GM13976 (cell line): ENCODE results near the gene MTMR1.

ENCODE experiments used
- DNase-seq: peaks from one replicate; pipeline ENCODE4 v3.0.0; 2012; ENCODE audit warnings: low spot score
- in situ Hi-C: fragments of 300-500 bp; cut with MboI; formaldehyde crosslinking; loops from one replicate; pipeline ENCODE4 v1.12.0; 2022; ENCODE audit warnings: low sequenced_read_pairs, mixed read lengths, inconsistent platforms; ENCODE audit not compliant: unreplicated experiment
- TF ChIP-seq, protein P1 (sequence below): IDR thresholded peaks from 2 replicates; pipeline ENCODE4 v1.5.1; 2012; ENCODE audit warnings: borderline replicate concordance, mild to moderate bottlenecking; ENCODE audit not compliant: insufficient read depth; ENCODE audit errors: extremely low read depth, missing control alignments, control extremely low read depth

MTMR1 gene

DNA sequence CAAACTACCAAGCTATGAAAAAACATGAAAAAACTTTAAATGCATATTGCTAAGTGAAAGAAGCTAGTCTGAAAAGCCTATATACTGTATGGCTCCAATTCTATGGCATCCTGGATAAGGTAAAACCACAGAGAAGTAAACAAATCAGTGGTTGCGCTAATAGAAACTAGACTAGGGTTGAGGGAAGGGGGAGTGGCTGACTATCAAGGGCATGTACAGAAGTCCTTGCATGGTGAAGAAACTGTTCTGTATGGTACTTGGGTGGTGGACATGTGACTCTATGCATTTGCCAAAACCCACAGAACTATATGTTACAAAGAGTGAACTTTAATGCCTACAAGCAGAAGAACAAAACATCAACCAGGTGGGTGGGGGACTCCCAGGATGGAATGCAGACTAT, 96.8 kb downstream of the MTMR1 start:
- in situ Hi-C loops: no loop called here
- DNase-seq: no peak
- TF ChIP-seq, protein P1, sequence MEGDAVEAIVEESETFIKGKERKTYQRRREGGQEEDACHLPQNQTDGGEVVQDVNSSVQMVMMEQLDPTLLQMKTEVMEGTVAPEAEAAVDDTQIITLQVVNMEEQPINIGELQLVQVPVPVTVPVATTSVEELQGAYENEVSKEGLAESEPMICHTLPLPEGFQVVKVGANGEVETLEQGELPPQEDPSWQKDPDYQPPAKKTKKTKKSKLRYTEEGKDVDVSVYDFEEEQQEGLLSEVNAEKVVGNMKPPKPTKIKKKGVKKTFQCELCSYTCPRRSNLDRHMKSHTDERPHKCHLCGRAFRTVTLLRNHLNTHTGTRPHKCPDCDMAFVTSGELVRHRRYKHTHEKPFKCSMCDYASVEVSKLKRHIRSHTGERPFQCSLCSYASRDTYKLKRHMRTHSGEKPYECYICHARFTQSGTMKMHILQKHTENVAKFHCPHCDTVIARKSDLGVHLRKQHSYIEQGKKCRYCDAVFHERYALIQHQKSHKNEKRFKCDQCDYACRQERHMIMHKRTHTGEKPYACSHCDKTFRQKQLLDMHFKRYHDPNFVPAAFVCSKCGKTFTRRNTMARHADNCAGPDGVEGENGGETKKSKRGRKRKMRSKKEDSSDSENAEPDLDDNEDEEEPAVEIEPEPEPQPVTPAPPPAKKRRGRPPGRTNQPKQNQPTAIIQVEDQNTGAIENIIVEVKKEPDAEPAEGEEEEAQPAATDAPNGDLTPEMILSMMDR: no peak

DNA sequence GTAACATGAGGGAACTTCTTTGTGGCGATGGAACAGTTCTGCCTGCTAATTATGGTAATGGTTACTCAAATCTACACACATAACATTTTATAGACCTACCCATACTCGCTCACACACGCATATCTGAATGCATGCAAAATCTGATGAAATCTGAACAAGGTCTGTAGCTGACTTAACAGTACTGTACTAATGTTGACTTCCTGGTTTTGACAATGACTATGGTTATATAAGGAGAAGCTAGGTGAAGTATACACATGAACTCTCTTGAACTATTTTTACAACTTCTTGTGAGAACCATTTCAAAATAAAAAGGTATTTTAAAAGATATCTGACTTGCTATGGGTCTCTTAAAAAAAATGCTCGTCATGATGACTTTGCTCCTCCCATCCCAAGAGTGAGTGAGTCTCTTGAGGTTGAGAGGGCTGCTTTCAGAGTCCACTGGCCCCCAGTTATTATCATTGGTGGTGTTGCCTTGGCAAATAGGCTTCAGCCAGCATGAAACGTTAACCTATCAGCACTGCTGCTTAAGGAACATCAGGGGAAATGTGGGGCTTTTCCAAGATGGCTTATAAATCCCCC, 99.8 kb downstream of the MTMR1 start:
- TF ChIP-seq, protein P1: no peak
- in situ Hi-C loops: no loop called here
- no peak for DNase-seq

DNA sequence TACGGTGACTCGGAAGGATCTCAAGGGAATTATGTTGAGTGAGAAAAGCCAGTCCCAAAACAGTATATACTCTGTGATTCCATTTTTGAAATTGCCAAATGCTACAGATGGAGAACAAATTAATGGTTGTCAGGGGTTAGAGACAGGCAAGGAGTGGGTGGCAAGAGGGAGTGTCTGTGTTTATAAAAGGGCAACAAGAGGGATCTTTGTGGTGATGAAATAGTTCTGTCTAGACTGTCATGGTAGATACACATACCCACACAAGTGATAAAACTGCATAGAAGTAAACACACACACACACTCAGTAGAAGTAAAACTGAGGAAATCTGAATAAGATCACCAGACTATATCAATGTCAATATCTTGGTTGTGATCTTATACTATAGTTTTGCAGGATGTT, 112.5 kb downstream of the MTMR1 start:
- in situ Hi-C loops: no loop called here
- TF ChIP-seq, protein P1: no peak
- DNase-seq: no peak

GRCh38 chrX:150806827-150807226, 113.6 kb downstream of the MTMR1 start:
- in situ Hi-C loops: no loop called here
- TF ChIP-seq, protein P1: no peak
- DNase-seq: no peak

DNA sequence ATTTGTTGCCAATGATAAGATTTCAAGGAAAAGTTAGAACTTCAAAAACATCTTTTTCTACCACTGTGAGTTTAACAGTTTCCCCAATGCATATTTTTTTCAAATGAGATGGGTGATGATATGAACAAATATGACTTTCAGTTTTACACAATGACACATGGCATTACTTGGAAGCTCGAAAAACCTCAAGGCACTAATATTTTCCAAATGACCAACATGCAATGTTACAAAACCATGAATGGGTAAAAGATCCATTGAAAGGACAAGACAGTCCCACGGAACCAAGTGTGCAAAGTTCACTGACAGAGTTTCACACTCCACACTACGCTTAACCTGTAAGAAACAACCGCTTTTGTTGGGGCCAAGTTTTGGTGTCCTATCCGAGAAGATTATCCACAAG, 120.7 kb downstream of the MTMR1 start:
- TF ChIP-seq, protein P1: no peak
- in situ Hi-C loops: no loop called here
- no peak for DNase-seq
